IPS-NIHi7 (cell line): ENCODE results near the gene TET3.

Source experiments
- DNase-seq: peaks from one replicate; pipeline ENCODE4 v3.0.0; 2012; ENCODE audit warnings: mixed read lengths; ENCODE audit errors: extremely low spot score

Gene TET3

GRCh38 chr2:74031221-74031620 is 46.5 kb downstream of the TET3 start:
- no peak for DNase-seq

GRCh38 chr2:74031959-74032287 is 47.2 kb downstream of the TET3 start:
- no peak for DNase-seq

- no peak for DNase-seq
These were observed 48.7 kb downstream of the TET3 start for GRCh38 chr2:74033375-74033774.
